ENCODE measurements around the gene SLC4A4. TPM values are rescaled to one million over a fixed set of nuclear protein-coding genes. Genes with fewer than 3 reads are reported as not detected.
"Not testable (repeated sequence)": the region's sequence is repeated elsewhere in the genome, so short reads cannot be mapped to it uniquely, and the experiment has no call there.

The SLC4A4 gene
- total RNA-seq, 1 experiment from 2014 or later, result 1.1 TPM

DNA sequence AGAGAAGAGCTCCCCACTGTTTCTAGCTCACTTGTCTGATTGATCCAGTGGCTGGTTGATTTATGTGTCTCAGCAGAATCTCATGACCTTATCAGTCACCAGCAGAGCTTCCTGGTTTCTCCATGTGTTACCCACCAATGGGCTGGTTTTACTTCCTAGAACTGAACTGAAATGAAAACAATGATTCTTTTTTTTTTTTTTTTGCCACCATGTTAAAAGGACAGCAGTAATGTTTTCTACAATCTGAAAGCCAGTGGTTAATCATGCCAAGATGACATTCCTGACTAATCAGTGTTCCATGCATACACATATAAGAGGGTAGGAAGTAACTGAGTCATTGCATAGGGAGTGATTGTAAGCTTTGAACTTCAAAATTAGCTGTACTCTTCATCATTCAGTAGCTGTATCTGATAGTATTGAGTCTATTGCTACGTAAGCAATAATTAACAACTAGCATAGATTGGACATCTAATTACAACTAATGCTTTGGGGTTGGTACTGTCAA, 67.7 kb downstream of the SLC4A4 start:
- no peak overlapping the region for H3K27ac Mint-ChIP-seq
- TF ChIP-seq CREM (CRISPR knock-in tag; IDR thresholded peaks at IDR 0.05) (no peak), NFYB (CRISPR knock-in tag; conservative IDR thresholded peaks at IDR 0.05; ENCODE audit: low read depth) (no peak), GABPB1 (CRISPR knock-in tag; IDR thresholded peaks at IDR 0.05) (no peak), OVOL2 (CRISPR knock-in tag; IDR thresholded peaks at IDR 0.05; ENCODE audit: borderline replicate concordance) (no peak), ZNF121 (CRISPR knock-in tag; IDR thresholded peaks at IDR 0.05) (no peak), FOXJ3 (CRISPR knock-in tag; IDR thresholded peaks at IDR 0.05; ENCODE audit: borderline replicate concordance) (no peak), ESRRA (CRISPR knock-in tag; IDR thresholded peaks at IDR 0.05; ENCODE audit: borderline replicate concordance) (no peak)
- POLR2A ChIA-PET, result interaction anchor here (0.7 kb wide), 1 partner anchor 698 kb away, joined by 4 read pairs; no protein-coding TSS in a partner anchor
- H3K27me3 Mint-ChIP-seq (ENCODE audit: low read depth), result no peaks in the 10 kb centered on the region
- ATAC-seq (no peak), DNase-seq (ENCODE audit: low spot score) (no peak)
- H3K9me3 Mint-ChIP-seq, result peaks cover 25% of the 10 kb centered on the region
- H3K4me3 Mint-ChIP-seq, result no peak overlapping the region
- H3K36me3 Mint-ChIP-seq, result peaks cover 13% of the 10 kb centered on the region
- CTCF ChIA-PET, result no interaction called here
- peaks cover 7% of the 10 kb centered on the region for H3K4me1 Mint-ChIP-seq

DNA sequence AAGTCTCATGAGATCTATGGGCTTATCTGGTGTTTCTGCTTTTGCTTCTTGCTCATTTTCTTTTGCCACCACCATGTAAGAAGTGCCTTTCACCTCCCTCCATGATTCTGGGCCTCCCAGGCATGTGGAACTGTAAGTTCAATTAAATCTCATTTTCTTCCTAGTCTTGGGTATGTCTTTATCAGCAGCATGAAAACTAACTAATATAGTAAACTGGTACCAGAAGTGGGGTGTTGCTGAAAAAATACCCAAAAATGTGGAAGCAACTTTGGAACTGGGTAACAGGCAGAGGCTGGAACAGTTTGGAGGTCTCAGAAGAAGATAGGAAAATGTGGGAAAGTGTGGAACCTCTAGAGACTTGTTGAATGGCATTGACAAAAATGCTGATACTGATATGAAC, 70.1 kb downstream of the SLC4A4 start:
- H3K4me3 Mint-ChIP-seq, result not testable (repeated sequence)

DNA sequence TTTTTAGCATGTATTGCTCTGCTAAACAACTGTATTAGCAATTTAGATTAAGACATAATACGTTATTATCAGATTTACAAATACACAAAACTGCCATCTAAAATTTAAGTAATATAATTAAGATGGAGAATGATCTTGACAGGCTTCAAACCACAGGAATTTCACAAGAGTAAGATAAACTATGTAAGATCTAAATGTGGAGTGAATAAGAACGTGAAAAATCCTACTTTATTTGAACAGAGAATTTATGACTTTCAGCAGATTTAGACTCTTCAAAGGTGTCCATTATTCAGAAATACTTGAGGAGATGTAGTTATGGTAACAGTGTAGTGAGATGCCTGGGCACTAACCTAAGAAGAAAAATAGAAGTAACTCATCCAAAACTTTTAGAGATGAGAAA, 73.2 kb downstream of the SLC4A4 start:
- H3K9me3 Mint-ChIP-seq, result peaks cover 25% of the 10 kb centered on the region
- H3K36me3 Mint-ChIP-seq, result peaks cover 13% of the 10 kb centered on the region
- ChIA-PET CTCF (no interaction called here), POLR2A (no interaction called here)
- ATAC-seq, result no peak
- no peak overlapping the region for H3K4me3 Mint-ChIP-seq
- no peak overlapping the region for H3K27ac Mint-ChIP-seq
- DNase-seq (ENCODE audit: low spot score), result no peak
- H3K4me1 Mint-ChIP-seq, result no peaks in the 10 kb centered on the region
- TF ChIP-seq ZNF416 (CRISPR knock-in tag; IDR thresholded peaks at IDR 0.05) (no peak), GRHL2 (CRISPR knock-in tag; IDR thresholded peaks at IDR 0.05; ENCODE audit: insufficient replicate concordance, severe bottlenecking) (no peak), ETV6 (CRISPR knock-in tag; IDR thresholded peaks at IDR 0.05) (no peak), ATF1 (CRISPR knock-in tag; IDR thresholded peaks at IDR 0.05) (no peak), FOXP1 (CRISPR knock-in tag; IDR thresholded peaks at IDR 0.05; ENCODE audit: borderline replicate concordance) (no peak), GTF2I (CRISPR knock-in tag; conservative IDR thresholded peaks at IDR 0.05) (no peak), TEAD4 (CRISPR knock-in tag; IDR thresholded peaks at IDR 0.05) (no peak), ZNF317 (CRISPR knock-in tag; IDR thresholded peaks at IDR 0.05; ENCODE audit: borderline replicate concordance, low read depth) (no peak)
- TF ChIP-seq, protein P1, sequence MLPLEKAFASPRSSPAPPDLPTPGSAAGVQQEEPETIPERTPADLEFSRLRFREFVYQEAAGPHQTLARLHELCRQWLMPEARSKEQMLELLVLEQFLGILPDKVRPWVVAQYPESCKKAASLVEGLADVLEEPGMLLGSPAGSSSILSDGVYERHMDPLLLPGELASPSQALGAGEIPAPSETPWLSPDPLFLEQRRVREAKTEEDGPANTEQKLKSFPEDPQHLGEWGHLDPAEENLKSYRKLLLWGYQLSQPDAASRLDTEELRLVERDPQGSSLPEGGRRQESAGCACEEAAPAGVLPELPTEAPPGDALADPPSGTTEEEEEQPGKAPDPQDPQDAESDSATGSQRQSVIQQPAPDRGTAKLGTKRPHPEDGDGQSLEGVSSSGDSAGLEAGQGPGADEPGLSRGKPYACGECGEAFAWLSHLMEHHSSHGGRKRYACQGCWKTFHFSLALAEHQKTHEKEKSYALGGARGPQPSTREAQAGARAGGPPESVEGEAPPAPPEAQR (CRISPR knock-in tag; IDR thresholded peaks at IDR 0.05), result no peak
- TF ChIP-seq, protein P2, sequence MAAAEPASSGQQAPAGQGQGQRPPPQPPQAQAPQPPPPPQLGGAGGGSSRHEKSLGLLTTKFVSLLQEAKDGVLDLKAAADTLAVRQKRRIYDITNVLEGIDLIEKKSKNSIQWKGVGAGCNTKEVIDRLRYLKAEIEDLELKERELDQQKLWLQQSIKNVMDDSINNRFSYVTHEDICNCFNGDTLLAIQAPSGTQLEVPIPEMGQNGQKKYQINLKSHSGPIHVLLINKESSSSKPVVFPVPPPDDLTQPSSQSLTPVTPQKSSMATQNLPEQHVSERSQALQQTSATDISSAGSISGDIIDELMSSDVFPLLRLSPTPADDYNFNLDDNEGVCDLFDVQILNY (CRISPR knock-in tag; IDR thresholded peaks at IDR 0.05), result no peak
- TF ChIP-seq, protein P3, sequence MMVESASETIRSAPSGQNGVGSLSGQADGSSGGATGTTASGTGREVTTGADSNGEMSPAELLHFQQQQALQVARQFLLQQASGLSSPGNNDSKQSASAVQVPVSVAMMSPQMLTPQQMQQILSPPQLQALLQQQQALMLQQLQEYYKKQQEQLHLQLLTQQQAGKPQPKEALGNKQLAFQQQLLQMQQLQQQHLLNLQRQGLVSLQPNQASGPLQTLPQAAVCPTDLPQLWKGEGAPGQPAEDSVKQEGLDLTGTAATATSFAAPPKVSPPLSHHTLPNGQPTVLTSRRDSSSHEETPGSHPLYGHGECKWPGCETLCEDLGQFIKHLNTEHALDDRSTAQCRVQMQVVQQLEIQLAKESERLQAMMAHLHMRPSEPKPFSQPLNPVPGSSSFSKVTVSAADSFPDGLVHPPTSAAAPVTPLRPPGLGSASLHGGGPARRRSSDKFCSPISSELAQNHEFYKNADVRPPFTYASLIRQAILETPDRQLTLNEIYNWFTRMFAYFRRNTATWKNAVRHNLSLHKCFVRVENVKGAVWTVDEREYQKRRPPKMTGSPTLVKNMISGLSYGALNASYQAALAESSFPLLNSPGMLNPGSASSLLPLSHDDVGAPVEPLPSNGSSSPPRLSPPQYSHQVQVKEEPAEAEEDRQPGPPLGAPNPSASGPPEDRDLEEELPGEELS (CRISPR knock-in tag; IDR thresholded peaks at IDR 0.05), result no peak
- TF ChIP-seq, protein P4, sequence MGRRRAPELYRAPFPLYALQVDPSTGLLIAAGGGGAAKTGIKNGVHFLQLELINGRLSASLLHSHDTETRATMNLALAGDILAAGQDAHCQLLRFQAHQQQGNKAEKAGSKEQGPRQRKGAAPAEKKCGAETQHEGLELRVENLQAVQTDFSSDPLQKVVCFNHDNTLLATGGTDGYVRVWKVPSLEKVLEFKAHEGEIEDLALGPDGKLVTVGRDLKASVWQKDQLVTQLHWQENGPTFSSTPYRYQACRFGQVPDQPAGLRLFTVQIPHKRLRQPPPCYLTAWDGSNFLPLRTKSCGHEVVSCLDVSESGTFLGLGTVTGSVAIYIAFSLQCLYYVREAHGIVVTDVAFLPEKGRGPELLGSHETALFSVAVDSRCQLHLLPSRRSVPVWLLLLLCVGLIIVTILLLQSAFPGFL (CRISPR knock-in tag; IDR thresholded peaks at IDR 0.05; ENCODE audit: borderline replicate concordance), result no peak
- TF ChIP-seq, protein P5, sequence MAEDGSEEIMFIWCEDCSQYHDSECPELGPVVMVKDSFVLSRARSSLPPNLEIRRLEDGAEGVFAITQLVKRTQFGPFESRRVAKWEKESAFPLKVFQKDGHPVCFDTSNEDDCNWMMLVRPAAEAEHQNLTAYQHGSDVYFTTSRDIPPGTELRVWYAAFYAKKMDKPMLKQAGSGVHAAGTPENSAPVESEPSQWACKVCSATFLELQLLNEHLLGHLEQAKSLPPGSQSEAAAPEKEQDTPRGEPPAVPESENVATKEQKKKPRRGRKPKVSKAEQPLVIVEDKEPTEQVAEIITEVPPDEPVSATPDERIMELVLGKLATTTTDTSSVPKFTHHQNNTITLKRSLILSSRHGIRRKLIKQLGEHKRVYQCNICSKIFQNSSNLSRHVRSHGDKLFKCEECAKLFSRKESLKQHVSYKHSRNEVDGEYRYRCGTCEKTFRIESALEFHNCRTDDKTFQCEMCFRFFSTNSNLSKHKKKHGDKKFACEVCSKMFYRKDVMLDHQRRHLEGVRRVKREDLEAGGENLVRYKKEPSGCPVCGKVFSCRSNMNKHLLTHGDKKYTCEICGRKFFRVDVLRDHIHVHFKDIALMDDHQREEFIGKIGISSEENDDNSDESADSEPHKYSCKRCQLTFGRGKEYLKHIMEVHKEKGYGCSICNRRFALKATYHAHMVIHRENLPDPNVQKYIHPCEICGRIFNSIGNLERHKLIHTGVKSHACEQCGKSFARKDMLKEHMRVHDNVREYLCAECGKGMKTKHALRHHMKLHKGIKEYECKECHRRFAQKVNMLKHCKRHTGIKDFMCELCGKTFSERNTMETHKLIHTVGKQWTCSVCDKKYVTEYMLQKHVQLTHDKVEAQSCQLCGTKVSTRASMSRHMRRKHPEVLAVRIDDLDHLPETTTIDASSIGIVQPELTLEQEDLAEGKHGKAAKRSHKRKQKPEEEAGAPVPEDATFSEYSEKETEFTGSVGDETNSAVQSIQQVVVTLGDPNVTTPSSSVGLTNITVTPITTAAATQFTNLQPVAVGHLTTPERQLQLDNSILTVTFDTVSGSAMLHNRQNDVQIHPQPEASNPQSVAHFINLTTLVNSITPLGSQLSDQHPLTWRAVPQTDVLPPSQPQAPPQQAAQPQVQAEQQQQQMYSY (CRISPR knock-in tag; IDR thresholded peaks at IDR 0.05), result no peak
- no peaks in the 10 kb centered on the region for H3K27me3 Mint-ChIP-seq (ENCODE audit: low read depth)

More for the DNA sequence above, 70.1 kb downstream of the SLC4A4 start:
- ATAC-seq; DNase-seq (ENCODE audit: low spot score); H3K27me3 Mint-ChIP-seq (ENCODE audit: low read depth); CTCF ChIA-PET; H3K27ac Mint-ChIP-seq; H3K4me1 Mint-ChIP-seq; POLR2A ChIA-PET: not testable (repeated sequence)
- peaks cover 25% of the 10 kb centered on the region for H3K9me3 Mint-ChIP-seq
- H3K36me3 Mint-ChIP-seq, result peaks cover 13% of the 10 kb centered on the region
